ENCODE results near the gene OR4D9. TPM values are rescaled to one million over a fixed set of nuclear protein-coding genes. Genes with fewer than 3 reads are reported as not detected.
A peak's percentile ranks its signal among the peaks of the same experiment; 100 is the strongest.

Gene OR4D9
- total RNA-seq, 2 experiments from 2014 or later = not detected

GRCh38 chr11:59551659-59552521 lies 40.6 kb downstream of the OR4D9 start:
- Histone ChIP-seq H3K9me3 (ENCODE audit: control insufficient read depth in 1 of 2, insufficient read depth in 1 of 2, low read length in 2 of 2) (peaks cover 0 to 5% of the 10 kb centered on the region in 2 experiments), H3K4me1 (ENCODE audit: insufficient read depth, low read length) (peaks cover 28% of the 10 kb centered on the region), H3K27ac (ENCODE audit: low read depth in 1 of 2, low read length in 2 of 2) (no peak overlapping the region), H3K36me3 (ENCODE audit: insufficient read depth, low read length) (no peaks in the 10 kb centered on the region), H3K27me3 (ENCODE audit: control insufficient read depth in 1 of 2, insufficient read depth in 2 of 2, low read length in 2 of 2) (no peaks in the 10 kb centered on the region), H3K4me3 (ENCODE audit: low read length) (peak overlapping the region; percentile 57)
- no peak for TF ChIP-seq CTCF (IDR thresholded peaks at IDR 0.05)
- intact Hi-C loops (cut with DNase I, micrococcal nuclease) = loop anchor here in 1 of 2 experiments (5.0 to 10.0 kb wide), 2 partner anchors 60 to 377 kb away; partner anchors contain the start of gene DTX4
- Mint-ChIP-seq H3K27me3 (peaks cover 16% of the 10 kb centered on the region), H3K27ac (peak overlapping the region; percentile 99), H3K36me3 (ENCODE audit: low read depth) (peaks cover 26% of the 10 kb centered on the region), H3K4me1 (ENCODE audit: low read depth) (peaks cover 46% of the 10 kb centered on the region), H3K4me3 (peak overlapping the region; percentile 94), H3K9me3 (peaks cover 4% of the 10 kb centered on the region)
- ChIA-PET POLR2A (interaction anchor here (0.6 to 4.4 kb wide), 5 partner anchors 8 to 64 kb away, joined by 3 to 50 read pairs (median 10); partner anchors contain the start of gene OSBP), CTCF (interaction anchor here (0.7 to 3.6 kb wide), 2 partner anchors 8 to 12 kb away, joined by 3 to 19 read pairs; no protein-coding TSS in a partner anchor)
- DNase-seq = peak in 3 of 14 experiments; percentile 35 to 41 (median 35)
- ATAC-seq (ENCODE audit: poor library complexity) = no peak

DNA sequence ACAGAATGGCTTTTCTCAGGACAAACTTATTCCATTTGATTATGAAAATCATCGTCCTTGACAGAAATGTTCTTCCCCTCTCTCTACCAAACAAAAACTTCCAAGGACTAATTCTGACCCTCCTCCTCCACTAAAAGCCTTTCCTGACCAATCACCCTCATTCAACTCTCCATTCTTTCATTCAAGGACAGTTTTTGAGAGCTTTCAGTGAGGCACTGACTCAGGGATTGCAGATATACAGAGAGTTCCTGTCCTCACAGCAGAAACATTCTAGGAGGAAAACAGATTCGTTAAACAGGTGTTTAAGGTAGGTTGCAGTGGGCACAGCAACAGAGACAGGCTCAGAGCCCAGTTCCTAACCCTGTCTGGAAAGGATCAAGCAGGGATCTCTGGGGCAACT lies 41.5 kb downstream of the OR4D9 start:
- intact Hi-C loops (cut with DNase I, micrococcal nuclease) = loop anchor here in 1 of 2 experiments (5.0 to 10.0 kb wide), 2 partner anchors 59 to 378 kb away; partner anchors contain the start of gene DTX4
- no peak overlapping the region for H3K27ac ChIP-seq (ENCODE audit: low read depth in 1 of 2, low read length in 2 of 2)
- no peak overlapping the region for H3K4me3 ChIP-seq (ENCODE audit: low read length)
- no peak for TF ChIP-seq CTCF (IDR thresholded peaks at IDR 0.05)
- DNase-seq = peak in 1 of 14 experiments; percentile 14
- ChIA-PET CTCF (no interaction called here), POLR2A (interaction anchor here (1.0 to 4.4 kb wide), 3 partner anchors 7 to 62 kb away, joined by 3 to 50 read pairs (median 7); partner anchors contain the start of gene OSBP)
- no peaks in the 10 kb centered on the region for H3K27me3 ChIP-seq (ENCODE audit: control insufficient read depth in 1 of 2, insufficient read depth in 2 of 2, low read length in 2 of 2)
- ATAC-seq (ENCODE audit: poor library complexity) = no peak
- peaks cover 53% of the 10 kb centered on the region for H3K4me1 Mint-ChIP-seq (ENCODE audit: low read depth)
- peaks cover 26% of the 10 kb centered on the region for H3K36me3 Mint-ChIP-seq (ENCODE audit: low read depth)
- H3K4me3 Mint-ChIP-seq = peak overlapping the region; percentile 89
- H3K27ac Mint-ChIP-seq = peak overlapping the region; percentile 99
- H3K9me3 Mint-ChIP-seq = peaks cover 4% of the 10 kb centered on the region
- peaks cover 37% of the 10 kb centered on the region for H3K4me1 ChIP-seq (ENCODE audit: insufficient read depth, low read length)
- H3K27me3 Mint-ChIP-seq = peaks cover 16% of the 10 kb centered on the region
- no peaks in the 10 kb centered on the region for H3K36me3 ChIP-seq (ENCODE audit: insufficient read depth, low read length)
- peaks cover 0 to 5% of the 10 kb centered on the region in 2 experiments for H3K9me3 ChIP-seq (ENCODE audit: control insufficient read depth in 1 of 2, insufficient read depth in 1 of 2, low read length in 2 of 2)

DNA sequence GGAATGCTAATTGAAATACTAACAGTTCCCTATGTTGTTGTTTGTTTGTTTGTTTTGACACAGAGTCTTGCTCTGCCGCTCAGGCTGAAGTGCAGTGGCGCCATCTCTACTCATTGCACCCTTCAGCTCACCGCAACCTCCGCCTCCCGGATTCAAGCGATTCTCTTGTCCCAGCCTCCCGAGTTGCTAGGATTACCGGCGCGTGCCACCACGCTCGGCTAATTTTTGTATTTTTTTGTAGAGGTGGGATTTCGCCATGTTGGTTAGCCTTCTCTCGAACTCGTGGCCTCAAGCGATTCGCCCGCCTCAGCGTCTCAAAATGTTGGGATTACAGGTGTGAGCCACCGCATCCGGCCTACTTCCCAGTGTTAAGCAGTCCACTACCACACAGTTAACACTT lies 42.0 kb downstream of the OR4D9 start:
- ATAC-seq (ENCODE audit: poor library complexity) (no peak), DNase-seq (peak in 1 of 14 experiments; percentile 19)
- Mint-ChIP-seq H3K9me3 (peaks cover 4% of the 10 kb centered on the region), H3K27ac (peak overlapping the region; percentile 99), H3K36me3 (ENCODE audit: low read depth) (peaks cover 26% of the 10 kb centered on the region), H3K4me1 (ENCODE audit: low read depth) (peaks cover 58% of the 10 kb centered on the region), H3K4me3 (peak overlapping the region; percentile 43), H3K27me3 (peaks cover 16% of the 10 kb centered on the region)
- H3K36me3 ChIP-seq (ENCODE audit: insufficient read depth, low read length) = no peaks in the 10 kb centered on the region
- no peak overlapping the region for H3K4me3 ChIP-seq (ENCODE audit: low read length)
- ChIA-PET POLR2A (interaction anchor here (1.0 to 1.3 kb wide), 2 partner anchors 13 to 62 kb away, joined by 3 to 7 read pairs; partner anchors contain the start of gene OSBP), CTCF (no interaction called here)
- intact Hi-C loops (cut with DNase I, micrococcal nuclease) = loop anchor here in 1 of 2 experiments (5.0 to 10.0 kb wide), 2 partner anchors 59 to 379 kb away; partner anchors contain the start of gene DTX4
- TF ChIP-seq CTCF (IDR thresholded peaks at IDR 0.05) = no peak
- H3K27me3 ChIP-seq (ENCODE audit: control insufficient read depth in 1 of 2, insufficient read depth in 2 of 2, low read length in 2 of 2) = no peaks in the 10 kb centered on the region
- no peak overlapping the region for H3K27ac ChIP-seq (ENCODE audit: low read depth in 1 of 2, low read length in 2 of 2)
- peaks cover 37% of the 10 kb centered on the region for H3K4me1 ChIP-seq (ENCODE audit: insufficient read depth, low read length)
- peaks cover 0 to 5% of the 10 kb centered on the region in 2 experiments for H3K9me3 ChIP-seq (ENCODE audit: control insufficient read depth in 1 of 2, insufficient read depth in 1 of 2, low read length in 2 of 2)
